ENCODE results near the gene TBC1D4. TPM values are rescaled to one million over a fixed set of nuclear protein-coding genes. Genes with fewer than 3 reads are reported as not detected.
"Not testable (repeated sequence)": the region's sequence is repeated elsewhere in the genome, so short reads cannot be mapped to it uniquely, and the experiment has no call there.

The TBC1D4 gene
- polyA plus RNA-seq, 1 experiment = 8.0 TPM

DNA sequence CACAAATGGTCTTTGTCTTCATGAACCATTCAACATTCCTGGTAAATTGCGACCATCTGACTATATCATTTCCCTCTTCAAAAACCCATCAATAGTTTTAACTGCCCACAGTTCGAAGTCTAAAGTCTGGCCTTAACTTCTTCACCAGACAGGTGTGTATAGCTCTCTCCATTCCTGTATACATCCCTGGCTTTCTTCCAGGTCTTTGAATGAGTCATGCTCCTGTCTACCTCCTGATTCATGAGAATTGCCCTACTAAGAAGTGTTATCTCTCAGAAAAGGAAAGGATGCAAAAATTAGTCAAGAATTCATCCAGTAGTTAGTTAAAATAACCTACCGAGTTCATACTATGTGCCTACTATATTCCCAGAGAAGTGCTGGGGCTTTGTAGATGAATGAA is 225.0 kb downstream of the TBC1D4 start:
- ChIA-PET POLR2A (no interaction called here), CTCF (interaction anchor here (0.5 to 1.8 kb wide), 4 partner anchors 37 to 1536 kb away, joined by 3 to 7 read pairs (median 6); no protein-coding TSS in a partner anchor)
- DNase-seq (ENCODE audit: low read depth, low spot score) = no peak
- H3K4me3 ChIP-seq (ENCODE audit: low read depth, low read length) = no peak overlapping the region
- no peaks in the 10 kb centered on the region for H3K27me3 ChIP-seq (ENCODE audit: control insufficient read depth, insufficient read depth, low read length)
- no peak overlapping the region for H3K27ac ChIP-seq (ENCODE audit: low read depth, low read length)
- no peaks in the 10 kb centered on the region for H3K9me3 ChIP-seq (ENCODE audit: control insufficient read depth, insufficient read depth, low read length)
- TF ChIP-seq, protein P1, sequence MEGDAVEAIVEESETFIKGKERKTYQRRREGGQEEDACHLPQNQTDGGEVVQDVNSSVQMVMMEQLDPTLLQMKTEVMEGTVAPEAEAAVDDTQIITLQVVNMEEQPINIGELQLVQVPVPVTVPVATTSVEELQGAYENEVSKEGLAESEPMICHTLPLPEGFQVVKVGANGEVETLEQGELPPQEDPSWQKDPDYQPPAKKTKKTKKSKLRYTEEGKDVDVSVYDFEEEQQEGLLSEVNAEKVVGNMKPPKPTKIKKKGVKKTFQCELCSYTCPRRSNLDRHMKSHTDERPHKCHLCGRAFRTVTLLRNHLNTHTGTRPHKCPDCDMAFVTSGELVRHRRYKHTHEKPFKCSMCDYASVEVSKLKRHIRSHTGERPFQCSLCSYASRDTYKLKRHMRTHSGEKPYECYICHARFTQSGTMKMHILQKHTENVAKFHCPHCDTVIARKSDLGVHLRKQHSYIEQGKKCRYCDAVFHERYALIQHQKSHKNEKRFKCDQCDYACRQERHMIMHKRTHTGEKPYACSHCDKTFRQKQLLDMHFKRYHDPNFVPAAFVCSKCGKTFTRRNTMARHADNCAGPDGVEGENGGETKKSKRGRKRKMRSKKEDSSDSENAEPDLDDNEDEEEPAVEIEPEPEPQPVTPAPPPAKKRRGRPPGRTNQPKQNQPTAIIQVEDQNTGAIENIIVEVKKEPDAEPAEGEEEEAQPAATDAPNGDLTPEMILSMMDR (IDR thresholded peaks at IDR 0.05; ENCODE audit: low read depth, low read length) = no peak

DNA sequence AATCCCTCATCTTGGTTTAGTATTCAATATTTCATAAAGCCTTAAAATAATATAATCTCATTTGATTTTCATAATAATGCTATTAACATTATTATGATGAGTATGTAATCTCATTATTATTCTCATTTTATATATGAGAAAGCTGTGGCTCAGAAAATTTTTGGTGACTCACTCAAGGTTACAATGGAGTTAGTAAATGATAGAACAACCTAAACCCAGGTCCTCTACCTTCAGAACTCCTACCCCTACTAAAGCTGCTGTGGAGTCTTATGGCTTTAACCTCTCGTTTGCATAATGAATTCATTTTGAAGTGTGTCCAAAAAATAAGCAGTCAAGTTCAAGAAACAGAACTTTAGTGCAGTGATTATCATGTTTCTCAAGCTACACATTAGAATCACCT is 226.3 kb downstream of the TBC1D4 start:
- DNase-seq (ENCODE audit: low read depth, low spot score) = no peak
- ChIA-PET CTCF (interaction anchor here (1.7 to 1.8 kb wide), 2 partner anchors 36 to 1533 kb away, joined by 4 to 7 read pairs; no protein-coding TSS in a partner anchor), POLR2A (no interaction called here)
- Histone ChIP-seq H3K4me3 (ENCODE audit: low read depth, low read length) (no peak overlapping the region), H3K27ac (ENCODE audit: low read depth, low read length) (no peak overlapping the region), H3K9me3 (ENCODE audit: control insufficient read depth, insufficient read depth, low read length) (no peaks in the 10 kb centered on the region), H3K27me3 (ENCODE audit: control insufficient read depth, insufficient read depth, low read length) (no peaks in the 10 kb centered on the region)
- TF ChIP-seq, protein P1 (IDR thresholded peaks at IDR 0.05; ENCODE audit: low read depth, low read length) = no peak

DNA sequence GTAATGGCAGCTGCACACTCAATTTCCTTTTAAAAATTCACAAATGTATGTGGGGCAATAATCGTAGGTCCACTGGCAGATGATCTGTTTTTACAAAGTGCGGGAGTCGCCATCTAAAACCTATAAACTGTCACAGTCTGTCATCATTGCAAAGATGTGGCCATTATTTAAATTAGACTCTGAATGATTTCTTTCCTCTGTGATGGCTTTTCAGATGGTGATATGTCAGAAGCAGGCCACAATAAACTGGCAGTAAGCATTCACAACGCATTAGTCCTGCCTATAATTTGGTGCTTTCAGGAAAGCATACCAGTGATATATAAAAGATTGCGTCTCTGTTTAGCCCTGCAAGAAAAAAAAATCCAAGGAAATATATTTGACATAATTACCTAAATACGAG is 226.8 kb downstream of the TBC1D4 start:
- H3K4me3 ChIP-seq (ENCODE audit: low read depth, low read length) = no peak overlapping the region
- no peaks in the 10 kb centered on the region for H3K9me3 ChIP-seq (ENCODE audit: control insufficient read depth, insufficient read depth, low read length)
- H3K27ac ChIP-seq (ENCODE audit: low read depth, low read length) = no peak overlapping the region
- DNase-seq (ENCODE audit: low read depth, low spot score) = no peak
- TF ChIP-seq, protein P1 (IDR thresholded peaks at IDR 0.05; ENCODE audit: low read depth, low read length) = no peak
- H3K27me3 ChIP-seq (ENCODE audit: control insufficient read depth, insufficient read depth, low read length) = no peaks in the 10 kb centered on the region
- CTCF ChIA-PET = interaction anchor here (1.7 kb wide), 1 partner anchor 36 kb away, joined by 7 read pairs; no protein-coding TSS in a partner anchor
- POLR2A ChIA-PET = no interaction called here

DNA sequence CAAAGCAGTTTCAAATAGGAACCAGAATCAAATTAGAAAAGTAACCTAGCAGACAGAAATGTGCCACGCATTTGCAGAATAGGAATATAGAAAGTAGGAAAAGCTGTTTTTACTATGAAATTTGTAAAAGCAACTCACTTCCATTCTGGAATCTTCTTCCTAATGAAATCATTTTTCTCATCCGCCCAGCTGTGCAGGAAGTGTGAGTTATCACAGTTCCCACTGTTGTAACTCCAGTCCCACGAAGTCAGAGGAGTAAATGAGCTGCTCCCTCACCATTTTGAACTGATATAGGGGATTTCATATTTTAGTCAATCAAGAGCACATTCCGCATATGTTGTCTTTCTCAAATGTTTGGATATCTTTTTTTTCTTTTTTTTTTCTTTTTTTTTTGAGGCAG is 230.8 kb downstream of the TBC1D4 start:
- Histone ChIP-seq H3K27me3 (ENCODE audit: control insufficient read depth, insufficient read depth, low read length) (no peaks in the 10 kb centered on the region), H3K4me3 (ENCODE audit: low read depth, low read length) (no peak overlapping the region), H3K27ac (ENCODE audit: low read depth, low read length) (no peak overlapping the region), H3K9me3 (ENCODE audit: control insufficient read depth, insufficient read depth, low read length) (peaks cover 6% of the 10 kb centered on the region)
- POLR2A ChIA-PET = no interaction called here
- no peak for DNase-seq (ENCODE audit: low read depth, low spot score)
- TF ChIP-seq, protein P1 (IDR thresholded peaks at IDR 0.05; ENCODE audit: low read depth, low read length) = no peak
- CTCF ChIA-PET = interaction anchor here (0.6 kb wide), 1 partner anchor 447 kb away, joined by 7 read pairs; no protein-coding TSS in a partner anchor

DNA sequence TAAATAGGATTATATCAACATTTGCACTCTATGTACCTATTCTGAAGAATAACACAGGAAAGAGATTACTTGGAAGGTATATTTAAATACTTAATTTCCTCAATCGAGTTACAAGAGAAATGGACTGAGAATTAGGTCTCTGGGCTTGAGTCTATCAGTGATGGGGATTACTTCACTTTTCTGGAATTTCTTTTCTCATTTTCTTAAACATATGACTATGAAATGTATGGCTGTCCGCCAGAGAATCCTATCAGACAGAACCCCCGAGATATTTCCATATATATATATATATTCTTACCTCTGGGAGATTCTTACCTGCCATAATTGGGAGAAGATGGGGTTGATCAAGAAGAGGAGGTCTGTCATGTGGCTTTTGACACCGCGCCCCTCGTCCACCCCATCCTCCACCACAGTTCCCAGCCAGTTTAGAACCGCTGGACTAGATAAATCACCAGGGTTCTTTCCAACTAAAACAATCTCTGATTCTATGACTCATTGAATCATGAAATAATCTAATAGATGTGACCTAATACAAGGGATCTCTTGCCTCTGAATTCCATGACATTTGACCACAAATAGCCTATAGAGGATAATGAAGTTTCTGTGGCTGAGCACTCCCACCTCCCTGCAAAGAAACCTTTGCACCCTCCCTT is 231.3 kb downstream of the TBC1D4 start:
- TF ChIP-seq, protein P1 (IDR thresholded peaks at IDR 0.05; ENCODE audit: low read depth, low read length) = no peak
- DNase-seq (ENCODE audit: low read depth, low spot score) = peak; percentile 41
- Histone ChIP-seq H3K27ac (ENCODE audit: low read depth, low read length) (no peak overlapping the region), H3K4me3 (ENCODE audit: low read depth, low read length) (no peak overlapping the region), H3K27me3 (ENCODE audit: control insufficient read depth, insufficient read depth, low read length) (no peaks in the 10 kb centered on the region), H3K9me3 (ENCODE audit: control insufficient read depth, insufficient read depth, low read length) (peaks cover 6% of the 10 kb centered on the region)
- ChIA-PET CTCF (no interaction called here), POLR2A (no interaction called here)

DNA sequence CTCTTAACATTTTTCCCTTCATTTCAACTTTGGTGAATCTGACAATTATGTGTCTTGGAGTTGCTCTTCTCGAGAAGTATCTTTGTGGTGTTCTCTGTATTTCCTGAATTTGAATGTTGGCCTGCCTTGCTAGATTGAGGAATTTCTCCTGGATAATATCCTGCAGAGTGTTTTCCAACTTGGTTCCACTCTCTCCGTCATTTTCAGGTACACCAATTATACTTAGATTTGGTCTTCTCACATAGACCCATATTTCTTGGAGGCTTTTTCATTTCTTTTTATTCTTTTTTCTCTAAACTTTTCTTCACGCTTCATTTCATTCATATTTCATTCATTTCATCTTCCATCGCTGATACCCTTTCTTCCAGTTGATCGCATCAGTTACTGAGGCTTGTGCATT is 236.4 kb downstream of the TBC1D4 start:
- DNase-seq (ENCODE audit: low read depth, low spot score); H3K9me3 ChIP-seq (ENCODE audit: control insufficient read depth, insufficient read depth, low read length); H3K4me3 ChIP-seq (ENCODE audit: low read depth, low read length); H3K27ac ChIP-seq (ENCODE audit: low read depth, low read length); POLR2A ChIA-PET; CTCF ChIA-PET; H3K27me3 ChIP-seq (ENCODE audit: control insufficient read depth, insufficient read depth, low read length): not testable (repeated sequence)

DNA sequence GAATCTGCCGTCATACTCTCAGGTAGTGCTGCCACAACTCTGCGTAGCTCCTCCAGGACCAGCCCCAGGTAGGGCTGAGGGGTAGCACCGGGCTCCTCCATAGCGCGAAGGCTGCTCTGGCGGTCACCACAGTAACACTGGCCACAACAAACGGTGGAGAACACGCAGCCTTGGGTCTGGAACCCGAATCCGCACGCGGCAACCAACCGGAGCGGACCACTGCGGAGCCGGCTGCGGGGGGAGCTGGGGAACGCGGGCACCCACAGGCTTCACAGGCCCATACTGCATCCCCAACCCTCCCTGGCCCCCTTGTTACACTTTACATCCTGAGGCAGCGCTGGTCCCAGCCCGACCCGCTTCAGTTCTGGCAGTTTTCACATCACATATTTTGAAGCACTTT is 241.7 kb downstream of the TBC1D4 start:
- CTCF ChIA-PET; H3K4me3 ChIP-seq (ENCODE audit: low read depth, low read length); POLR2A ChIA-PET; DNase-seq (ENCODE audit: low read depth, low spot score); H3K27me3 ChIP-seq (ENCODE audit: control insufficient read depth, insufficient read depth, low read length); H3K9me3 ChIP-seq (ENCODE audit: control insufficient read depth, insufficient read depth, low read length); H3K27ac ChIP-seq (ENCODE audit: low read depth, low read length): not testable (repeated sequence)
